AG08395 (cell line): ENCODE results near the gene BOLA2B.
A peak's percentile ranks its signal among the peaks of the same experiment; 100 is the strongest.
"Not testable (repeated sequence)": the region's sequence is repeated elsewhere in the genome, so short reads cannot be mapped to it uniquely, and the experiment has no call there.

Source experiments
- DNase-seq: peaks from one replicate; pipeline ENCODE4 v3.0.0; 2012; ENCODE audit warnings: mixed read lengths, low spot score

The BOLA2B gene

GRCh38 chr16:30184096-30184890 lies 9.2 kb downstream of the BOLA2B start:
- no peak for DNase-seq

GRCh38 chr16:30183233-30184095 lies 10.0 kb downstream of the BOLA2B start, which contains the start of gene CORO1A:
CORO1A (plus strand) TSS chr16:30183602; CDS start chr16:30185210, 1,608 bp downstream.
- DNase-seq = peak; percentile 76

GRCh38 chr16:30180741-30181140 lies 12.7 kb downstream of the BOLA2B start:
- DNase-seq = no peak

- no peak for DNase-seq
These were observed 13.5 kb downstream of the BOLA2B start for GRCh38 chr16:30179931-30180330.

GRCh38 chr16:30179195-30179594 lies 14.3 kb downstream of the BOLA2B start:
- DNase-seq = no peak

GRCh38 chr16:30176876-30177275 lies 16.6 kb downstream of the BOLA2B start:
- not testable (repeated sequence) for DNase-seq

GRCh38 chr16:30173054-30173453 lies 20.4 kb downstream of the BOLA2B start:
- DNase-seq = no peak

GRCh38 chr16:30170145-30170544 lies 23.3 kb downstream of the BOLA2B start:
- not testable (repeated sequence) for DNase-seq

- DNase-seq = not testable (repeated sequence)
These were observed 24.1 kb downstream of the BOLA2B start for GRCh38 chr16:30169416-30169815.

- not testable (repeated sequence) for DNase-seq
These were observed 24.7 kb downstream of the BOLA2B start for GRCh38 chr16:30168746-30169145.

GRCh38 chr16:30166202-30166902 lies 27.1 kb downstream of the BOLA2B start:
- DNase-seq = no peak

GRCh38 chr16:30163538-30163937 lies 29.9 kb downstream of the BOLA2B start:
- no peak for DNase-seq

GRCh38 chr16:30157214-30157613 lies 36.3 kb downstream of the BOLA2B start:
- no peak for DNase-seq

GRCh38 chr16:30155188-30155587 lies 38.3 kb downstream of the BOLA2B start:
- DNase-seq = no peak

- no peak for DNase-seq
These were observed 40.9 kb downstream of the BOLA2B start for GRCh38 chr16:30152517-30152916.

- DNase-seq = no peak
These were observed 42.4 kb downstream of the BOLA2B start for GRCh38 chr16:30151091-30151490.

- no peak for DNase-seq
These were observed 44.1 kb downstream of the BOLA2B start for GRCh38 chr16:30149250-30149930.

- DNase-seq = no peak
These were observed 45.5 kb downstream of the BOLA2B start for GRCh38 chr16:30147843-30148510.

- no peak for DNase-seq
These were observed 47.8 kb downstream of the BOLA2B start for GRCh38 chr16:30145657-30146056.

- DNase-seq = no peak
These were observed 48.5 kb downstream of the BOLA2B start for GRCh38 chr16:30144917-30145316.

GRCh38 chr16:30144017-30144416 lies 49.4 kb downstream of the BOLA2B start:
- no peak for DNase-seq
